SK-N-MC (cell line): ENCODE data around the gene DEPDC1.

ENCODE experiments used
- DNase-seq: peaks from one replicate; pipeline ENCODE4 v3.0.0-alpha.2; 2011; ENCODE audit warnings: low read depth, low spot score
- H3K27ac ChIP-seq: fragments of 200-600 bp; sonication (generic); 2 replicates; pipeline ENCODE4 v1.5.1; 2016; ENCODE audit warnings: mixed run types
- H3K36me3 ChIP-seq: fragments of 200-600 bp; sonication (generic); 2 replicates; pipeline ENCODE4 v1.6.1; 2017; ENCODE audit warnings: antibody characterized with exemption, low read length, mixed read lengths; ENCODE audit not compliant: insufficient read depth
- H3K4me3 ChIP-seq: fragments of 200-600 bp; sonication (generic); 2 replicates; pipeline ENCODE4 v1.5.1; 2016
- H3K9ac ChIP-seq: fragments of 200-600 bp; sonication (generic); 2 replicates; pipeline ENCODE4 v1.8.0; 2017; ENCODE audit warnings: mixed run types, mixed read lengths; ENCODE audit not compliant: insufficient read length
- H3K9me3 ChIP-seq: fragments of 200-600 bp; sonication (generic); 2 replicates; pipeline ENCODE4 v1.6.1; 2017; ENCODE audit warnings: low read depth, mild to moderate bottlenecking, antibody characterized with exemption, low read length, moderate library complexity, mixed read lengths
- EZH2 ChIP-seq: fragments of 200-600 bp; sonication (generic); IDR thresholded peaks from one replicate; pipeline ENCODE4 v1.6.1; 2017; ENCODE audit warnings: antibody characterized with exemption
- FOXP2 ChIP-seq: optimal IDR thresholded peaks from 2 replicates; pipeline ENCODE3; 2011; ENCODE audit warnings: mild to moderate bottlenecking, moderate library complexity; ENCODE audit not compliant: insufficient read depth; ENCODE audit errors: extremely low read length, control extremely low read depth
- POLR2AphosphoS5 ChIP-seq: IDR thresholded peaks from 2 replicates; pipeline ENCODE4 v1.6.1; 2012; ENCODE audit warnings: mild to moderate bottlenecking, low read depth, low read length, borderline replicate concordance

Gene DEPDC1

DNA sequence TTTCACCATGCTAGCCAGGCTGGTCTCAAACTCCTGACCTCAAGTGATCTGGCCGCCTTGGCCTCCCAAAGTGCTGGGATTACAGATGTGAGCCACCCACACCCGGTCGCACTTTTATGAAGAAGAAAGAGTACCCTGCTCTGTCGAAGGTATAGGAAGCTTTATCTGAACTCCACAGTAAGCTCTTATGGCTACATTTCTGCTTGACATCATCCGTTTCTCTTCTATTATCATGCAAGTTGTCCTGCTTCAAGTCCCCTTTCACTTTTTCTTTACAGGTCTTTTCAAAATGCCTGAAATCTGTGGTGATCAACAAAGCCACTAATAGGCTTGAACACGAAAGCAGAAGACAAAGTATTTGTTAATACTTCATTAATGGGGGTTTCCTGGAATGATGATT, 51.2 kb downstream of the DEPDC1 start:
- TF ChIP-seq FOXP2 = no peak
- no peak for TF ChIP-seq EZH2
- no peak for TF ChIP-seq POLR2AphosphoS5
- no peaks in the 10 kb centered on the region for H3K9me3 ChIP-seq
- H3K36me3 ChIP-seq = no peaks in the 10 kb centered on the region
- H3K27ac ChIP-seq = no peak overlapping the region
- H3K4me3 ChIP-seq = no peak overlapping the region
- DNase-seq = no peak
- no peak overlapping the region for H3K9ac ChIP-seq

DNA sequence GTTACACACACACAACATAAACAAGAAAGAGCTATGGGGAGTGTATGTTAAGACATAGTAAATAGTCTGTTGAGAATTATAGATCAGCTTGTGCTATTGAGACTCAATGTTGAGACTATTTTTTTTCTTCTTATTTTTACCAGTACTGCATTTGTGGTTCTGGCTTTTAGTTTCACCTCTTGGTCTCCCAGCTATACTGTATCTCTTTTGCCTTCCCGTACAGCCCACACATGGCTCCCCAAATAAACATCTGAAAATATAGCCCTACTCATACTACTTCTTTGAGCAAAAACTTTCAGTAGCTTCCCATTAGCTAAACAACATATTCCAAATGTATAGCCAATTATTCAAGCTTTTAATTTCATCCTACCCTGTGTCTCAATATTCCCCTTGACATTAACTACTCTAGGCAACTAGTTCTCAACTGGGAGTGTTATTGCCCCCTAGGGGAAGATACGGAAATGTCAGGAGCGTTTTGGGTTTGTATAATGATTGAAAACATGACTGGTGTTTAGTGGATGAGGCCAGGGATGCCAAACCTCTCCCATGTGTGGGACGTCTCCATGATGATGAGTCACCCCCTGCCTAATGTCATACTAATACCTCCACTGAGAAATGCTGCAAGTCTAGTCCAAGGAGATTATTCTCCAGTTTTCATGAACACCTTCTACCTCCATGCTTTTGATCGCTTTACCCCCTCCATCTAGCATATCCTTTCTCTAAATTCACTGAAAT, 53.9 kb downstream of the DEPDC1 start:
- Histone ChIP-seq H3K4me3 (no peak overlapping the region), H3K9ac (no peak overlapping the region), H3K9me3 (no peaks in the 10 kb centered on the region), H3K36me3 (no peaks in the 10 kb centered on the region), H3K27ac (no peak overlapping the region)
- TF ChIP-seq FOXP2 (no peak), POLR2AphosphoS5 (no peak), EZH2 (no peak)
- no peak for DNase-seq

DNA sequence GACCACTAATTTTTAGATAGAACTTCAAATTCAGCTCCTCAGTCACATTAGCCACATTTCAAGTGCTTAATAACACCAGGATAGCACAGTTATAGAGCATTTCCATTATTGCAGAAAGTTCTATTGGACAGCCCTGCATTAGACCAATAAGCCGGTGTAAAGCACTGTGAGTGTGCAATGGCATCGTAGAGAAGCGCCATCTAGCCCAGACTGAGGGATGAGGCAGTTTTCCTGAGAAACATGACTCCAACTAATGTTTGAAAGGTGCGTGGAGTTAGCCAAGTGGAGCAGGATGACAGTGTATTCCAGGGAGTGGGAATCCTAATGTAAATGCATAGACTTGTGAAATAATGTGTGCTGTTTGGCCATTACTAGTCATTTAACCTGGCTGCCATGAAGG, 54.9 kb downstream of the DEPDC1 start:
- DNase-seq = no peak
- no peak overlapping the region for H3K9ac ChIP-seq
- H3K36me3 ChIP-seq = no peaks in the 10 kb centered on the region
- H3K9me3 ChIP-seq = no peaks in the 10 kb centered on the region
- TF ChIP-seq POLR2AphosphoS5 (no peak), FOXP2 (no peak), EZH2 (no peak)
- H3K27ac ChIP-seq = no peak overlapping the region
- no peak overlapping the region for H3K4me3 ChIP-seq

DNA sequence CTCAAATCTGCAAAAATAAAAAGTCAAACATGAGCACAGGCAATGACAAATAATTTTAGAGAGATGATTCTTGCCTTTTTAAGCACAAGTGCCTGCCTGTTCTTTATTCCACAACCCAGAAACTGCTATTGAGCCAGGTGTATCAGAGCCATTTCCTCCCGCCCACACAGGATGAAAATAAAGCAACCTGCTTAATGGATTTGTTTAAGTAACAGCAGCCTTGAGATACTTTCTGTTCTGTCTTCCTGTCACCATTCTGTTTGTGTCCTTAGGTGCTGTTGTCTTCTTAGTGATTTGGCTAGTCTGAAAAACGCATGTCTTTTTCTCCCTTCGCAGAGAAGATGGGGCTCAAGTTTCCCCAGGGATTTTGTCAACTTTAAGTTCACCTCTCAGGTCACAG, 58.6 kb downstream of the DEPDC1 start:
- Histone ChIP-seq H3K4me3 (no peak overlapping the region), H3K36me3 (no peaks in the 10 kb centered on the region), H3K9ac (no peak overlapping the region), H3K27ac (no peak overlapping the region), H3K9me3 (no peaks in the 10 kb centered on the region)
- TF ChIP-seq EZH2 (no peak), FOXP2 (no peak), POLR2AphosphoS5 (no peak)
- no peak for DNase-seq

DNA sequence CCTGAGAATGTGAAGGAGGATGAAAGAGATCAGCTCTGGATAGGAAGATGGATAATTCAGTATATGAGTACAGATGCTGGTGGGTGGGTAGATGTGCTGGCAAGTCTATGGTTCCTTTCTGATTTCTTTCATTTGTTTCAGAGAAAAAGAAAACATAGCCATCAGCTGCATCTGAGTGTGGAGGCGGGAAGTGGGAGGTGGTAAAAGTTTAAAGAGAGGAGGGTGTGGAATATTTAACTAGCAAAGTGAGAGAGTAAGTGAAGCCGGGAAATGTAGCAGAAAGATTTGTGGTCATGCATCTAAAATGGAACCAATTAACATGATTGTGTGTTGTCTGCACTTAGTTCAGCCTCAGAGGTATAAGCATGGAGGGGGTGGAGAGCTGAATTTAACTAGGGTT, 63.5 kb downstream of the DEPDC1 start:
- TF ChIP-seq POLR2AphosphoS5 (no peak), EZH2 (no peak), FOXP2 (no peak)
- Histone ChIP-seq H3K9ac (no peak overlapping the region), H3K9me3 (no peaks in the 10 kb centered on the region), H3K36me3 (no peaks in the 10 kb centered on the region), H3K27ac (no peak overlapping the region), H3K4me3 (no peak overlapping the region)
- no peak for DNase-seq

DNA sequence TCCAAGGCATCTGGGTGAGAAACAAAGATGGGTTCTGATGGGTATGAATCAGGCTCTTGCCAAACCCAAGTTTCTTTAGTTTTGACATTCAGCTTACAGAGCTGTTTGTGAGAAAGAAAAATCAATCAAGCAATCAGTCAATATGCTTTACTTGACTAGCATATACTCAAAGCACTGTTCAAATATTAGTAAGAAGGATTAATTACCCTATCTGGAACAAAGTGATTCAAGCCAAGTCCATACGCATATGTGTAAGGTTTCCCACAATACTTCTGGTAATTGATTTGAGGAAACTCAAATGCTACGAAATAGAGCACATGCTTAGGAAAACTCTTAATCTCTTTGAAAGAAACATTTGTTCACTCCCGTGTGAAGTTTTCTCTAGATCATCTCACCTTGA, 65.8 kb downstream of the DEPDC1 start:
- no peak overlapping the region for H3K9ac ChIP-seq
- H3K9me3 ChIP-seq = no peaks in the 10 kb centered on the region
- no peak for DNase-seq
- no peak for TF ChIP-seq EZH2
- no peak for TF ChIP-seq POLR2AphosphoS5
- no peak for TF ChIP-seq FOXP2
- H3K36me3 ChIP-seq = no peaks in the 10 kb centered on the region
- H3K4me3 ChIP-seq = no peak overlapping the region
- no peak overlapping the region for H3K27ac ChIP-seq

DNA sequence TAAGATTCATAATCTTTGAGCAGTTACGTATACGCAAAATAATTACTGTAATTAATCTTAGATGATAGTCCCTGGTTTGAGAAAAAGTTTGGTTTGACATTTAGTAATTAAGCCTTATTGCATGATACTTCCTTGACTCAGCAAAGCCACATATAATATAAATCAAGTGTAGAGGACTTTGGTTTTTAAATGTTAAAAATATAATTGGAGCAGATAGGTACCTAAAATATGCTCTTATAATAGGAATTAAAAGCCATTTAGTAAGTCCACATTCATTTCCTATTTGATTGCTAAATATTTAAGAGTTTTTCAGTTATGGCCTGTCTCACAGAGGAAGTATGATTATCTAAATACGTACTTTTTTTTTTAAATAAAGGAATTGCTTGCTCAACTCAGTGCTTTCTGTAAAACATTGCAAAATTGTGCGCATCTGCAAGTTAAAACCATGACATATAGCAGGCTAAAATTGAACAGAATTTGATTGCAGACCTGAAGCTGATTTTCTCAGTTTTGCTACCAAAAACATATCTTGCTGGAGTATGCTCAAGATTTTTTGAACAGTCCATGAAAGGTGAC, 67.6 kb downstream of the DEPDC1 start:
- TF ChIP-seq EZH2 (no peak), FOXP2 (no peak), POLR2AphosphoS5 (no peak)
- Histone ChIP-seq H3K36me3 (no peaks in the 10 kb centered on the region), H3K27ac (no peak overlapping the region), H3K4me3 (no peak overlapping the region), H3K9me3 (no peaks in the 10 kb centered on the region), H3K9ac (no peak overlapping the region)
- no peak for DNase-seq

DNA sequence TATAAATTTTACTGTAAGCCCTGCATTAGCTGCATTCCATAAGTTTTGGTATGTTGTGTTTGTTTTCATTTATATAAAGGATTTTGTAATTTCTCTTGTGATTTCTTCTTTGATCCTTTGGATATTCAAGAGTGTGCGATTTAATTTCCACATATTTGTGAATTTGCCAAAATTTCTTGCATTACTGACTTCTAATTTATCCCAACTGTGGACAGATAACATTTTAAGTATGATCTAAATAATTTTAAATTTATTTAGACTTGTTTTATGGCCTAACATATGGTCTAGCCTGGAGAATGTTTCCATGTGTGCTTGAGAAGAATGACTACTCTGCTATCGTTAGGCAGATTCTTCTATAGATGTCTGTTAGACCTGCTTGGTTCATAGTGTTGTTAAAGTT, 70.3 kb downstream of the DEPDC1 start:
- Histone ChIP-seq H3K36me3 (no peaks in the 10 kb centered on the region), H3K9ac (no peak overlapping the region), H3K9me3 (no peaks in the 10 kb centered on the region), H3K27ac (no peak overlapping the region), H3K4me3 (no peak overlapping the region)
- no peak for TF ChIP-seq EZH2
- no peak for TF ChIP-seq POLR2AphosphoS5
- no peak for TF ChIP-seq FOXP2
- no peak for DNase-seq
